ENCODE data around the gene AMPD3.
"Not testable (repeated sequence)": the region's sequence is repeated elsewhere in the genome, so short reads cannot be mapped to it uniquely, and the experiment has no call there.

Gene AMPD3

GRCh38 chr11:10414659-10415058 lies 40.4 kb upstream of the AMPD3 start:
- TF ChIP-seq POLR2AphosphoS5 (IDR thresholded peaks at IDR 0.05; ENCODE audit: low read depth, low read length), result no peak
- TF ChIP-seq POLR2A (IDR thresholded peaks at IDR 0.05; ENCODE audit: low read depth, low read length), result no peak
- TF ChIP-seq TAF1 (IDR thresholded peaks at IDR 0.05; ENCODE audit: borderline replicate concordance, low read depth, low read length), result no peak
- FAIRE-seq, result peak; percentile 48
- DNase-seq (ENCODE audit: insufficient read length), result peak; percentile 19

- no peak for TF ChIP-seq POLR2A (IDR thresholded peaks at IDR 0.05; ENCODE audit: low read depth, low read length)
- no peak for TF ChIP-seq TAF1 (IDR thresholded peaks at IDR 0.05; ENCODE audit: borderline replicate concordance, low read depth, low read length)
- no peak for TF ChIP-seq POLR2AphosphoS5 (IDR thresholded peaks at IDR 0.05; ENCODE audit: low read depth, low read length)
- FAIRE-seq (no peak), DNase-seq (ENCODE audit: insufficient read length) (no peak)
Measured at GRCh38 chr11:10415817-10416392, 39.2 kb upstream of the AMPD3 start.

GRCh38 chr11:10418259-10418949 lies 36.7 kb upstream of the AMPD3 start:
- DNase-seq (ENCODE audit: insufficient read length) (no peak), FAIRE-seq (no peak)
- TF ChIP-seq POLR2A (IDR thresholded peaks at IDR 0.05; ENCODE audit: low read depth, low read length), result no peak
- no peak for TF ChIP-seq TAF1 (IDR thresholded peaks at IDR 0.05; ENCODE audit: borderline replicate concordance, low read depth, low read length)
- TF ChIP-seq POLR2AphosphoS5 (IDR thresholded peaks at IDR 0.05; ENCODE audit: low read depth, low read length), result no peak

DNA sequence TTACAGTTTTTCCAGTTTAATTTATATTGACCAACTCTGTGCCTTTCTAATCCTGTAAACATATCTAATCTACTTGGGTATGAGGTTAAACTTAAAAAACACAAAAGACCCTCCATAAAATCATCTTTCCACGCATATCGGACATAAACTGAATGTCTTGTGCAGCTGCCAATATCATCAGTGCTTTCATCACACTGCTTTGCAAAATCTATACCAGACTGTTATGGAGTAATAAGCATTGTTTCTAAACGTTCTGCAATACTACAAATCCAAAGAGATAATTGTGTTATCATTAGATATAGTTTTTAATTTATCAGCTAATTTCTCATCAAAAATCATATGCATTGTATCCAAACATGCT lies 36.1 kb upstream of the AMPD3 start:
- no peak for FAIRE-seq

GRCh38 chr11:10426475-10426874 lies 28.6 kb upstream of the AMPD3 start:
- TF ChIP-seq POLR2AphosphoS5 (IDR thresholded peaks at IDR 0.05; ENCODE audit: low read depth, low read length), result no peak
- FAIRE-seq (no peak), DNase-seq (ENCODE audit: insufficient read length) (no peak)

More for the DNA sequence above, 36.1 kb upstream of the AMPD3 start:
- TF ChIP-seq TAF1 (IDR thresholded peaks at IDR 0.05; ENCODE audit: borderline replicate concordance, low read depth, low read length) (no peak), POLR2A (IDR thresholded peaks at IDR 0.05; ENCODE audit: low read depth, low read length) (no peak), POLR2AphosphoS5 (IDR thresholded peaks at IDR 0.05; ENCODE audit: low read depth, low read length) (no peak)
- no peak for DNase-seq (ENCODE audit: insufficient read length)

GRCh38 chr11:10428453-10428852 lies 26.6 kb upstream of the AMPD3 start:
- DNase-seq (ENCODE audit: insufficient read length) (no peak), FAIRE-seq (peak; percentile 61)
- TF ChIP-seq TAF1 (IDR thresholded peaks at IDR 0.05; ENCODE audit: borderline replicate concordance, low read depth, low read length) (no peak), POLR2A (IDR thresholded peaks at IDR 0.05; ENCODE audit: low read depth, low read length) (no peak), POLR2AphosphoS5 (IDR thresholded peaks at IDR 0.05; ENCODE audit: low read depth, low read length) (no peak)

- FAIRE-seq, result no peak
- TF ChIP-seq POLR2AphosphoS5 (IDR thresholded peaks at IDR 0.05; ENCODE audit: low read depth, low read length), result no peak
- no peak for TF ChIP-seq TAF1 (IDR thresholded peaks at IDR 0.05; ENCODE audit: borderline replicate concordance, low read depth, low read length)
- no peak for DNase-seq (ENCODE audit: insufficient read length)
Measured at GRCh38 chr11:10429526-10429925, 25.5 kb upstream of the AMPD3 start.

DNA sequence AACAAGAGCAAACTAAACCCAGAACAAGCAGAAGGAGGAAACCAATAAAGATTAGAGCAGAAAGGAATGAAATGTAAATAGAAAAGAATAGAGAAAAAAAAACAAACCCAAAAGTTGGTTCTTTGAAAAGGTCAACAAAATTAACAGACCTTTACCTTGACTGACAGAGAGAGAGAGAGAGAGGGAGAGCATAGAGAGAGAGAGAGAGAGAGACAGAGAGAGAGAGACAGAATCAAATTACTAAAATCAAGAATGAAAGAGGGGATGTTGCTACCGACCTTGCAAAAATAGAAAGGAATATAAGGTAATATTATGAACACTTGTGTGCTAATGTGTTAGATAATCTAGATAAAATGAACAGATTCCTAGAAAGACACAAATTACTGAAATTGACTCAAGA lies 22.6 kb upstream of the AMPD3 start:
- no peak for TF ChIP-seq POLR2A (IDR thresholded peaks at IDR 0.05; ENCODE audit: low read depth, low read length)
- DNase-seq (ENCODE audit: insufficient read length), result no peak
- FAIRE-seq, result no peak

DNA sequence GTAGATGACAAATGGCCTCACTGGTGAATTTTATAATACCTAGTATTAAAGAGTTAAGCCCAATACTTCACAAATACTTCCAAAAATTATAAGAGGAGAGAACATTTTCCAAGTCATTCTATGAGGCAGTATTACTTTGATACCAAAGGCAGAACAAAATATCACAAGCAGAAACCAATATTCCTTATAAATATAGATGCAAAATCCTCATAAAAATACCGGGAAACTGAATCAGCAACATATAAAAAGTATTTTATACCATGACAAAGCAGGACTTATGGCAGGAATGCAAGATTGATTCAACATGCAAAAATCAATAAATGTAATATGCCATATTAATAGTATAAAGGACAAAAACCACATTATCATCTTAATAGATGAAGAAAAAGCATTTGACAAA lies 22.1 kb upstream of the AMPD3 start:
- DNase-seq (ENCODE audit: insufficient read length) (no peak), FAIRE-seq (peak; percentile 5)
- TF ChIP-seq POLR2A (IDR thresholded peaks at IDR 0.05; ENCODE audit: low read depth, low read length) (no peak), POLR2AphosphoS5 (IDR thresholded peaks at IDR 0.05; ENCODE audit: low read depth, low read length) (no peak)

- FAIRE-seq (peak; percentile 83), DNase-seq (ENCODE audit: insufficient read length) (no peak)
- no peak for TF ChIP-seq POLR2AphosphoS5 (IDR thresholded peaks at IDR 0.05; ENCODE audit: low read depth, low read length)
- no peak for TF ChIP-seq POLR2A (IDR thresholded peaks at IDR 0.05; ENCODE audit: low read depth, low read length)
- TF ChIP-seq TAF1 (IDR thresholded peaks at IDR 0.05; ENCODE audit: borderline replicate concordance, low read depth, low read length), result no peak
Measured at GRCh38 chr11:10436224-10436623, 18.8 kb upstream of the AMPD3 start.

DNA sequence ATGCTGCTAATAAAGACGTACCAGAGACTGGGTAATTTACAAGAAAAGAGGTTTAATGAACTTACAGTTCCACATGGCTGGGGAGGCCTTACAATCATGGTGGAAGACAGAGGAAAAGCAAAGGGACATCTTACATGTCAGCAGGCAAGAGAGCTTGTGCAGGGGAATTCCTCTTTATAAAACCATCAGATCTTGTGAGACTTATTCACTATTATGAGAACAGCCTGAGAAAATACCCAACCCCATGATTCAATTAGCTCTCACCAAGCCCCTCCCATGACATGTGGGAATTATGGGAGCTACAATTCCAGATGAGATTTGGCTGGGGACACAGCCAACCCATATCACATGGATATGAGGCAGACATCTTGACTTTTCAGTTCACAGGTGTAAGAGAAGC lies 18.4 kb upstream of the AMPD3 start:
- not testable (repeated sequence) for FAIRE-seq; DNase-seq (ENCODE audit: insufficient read length)

DNA sequence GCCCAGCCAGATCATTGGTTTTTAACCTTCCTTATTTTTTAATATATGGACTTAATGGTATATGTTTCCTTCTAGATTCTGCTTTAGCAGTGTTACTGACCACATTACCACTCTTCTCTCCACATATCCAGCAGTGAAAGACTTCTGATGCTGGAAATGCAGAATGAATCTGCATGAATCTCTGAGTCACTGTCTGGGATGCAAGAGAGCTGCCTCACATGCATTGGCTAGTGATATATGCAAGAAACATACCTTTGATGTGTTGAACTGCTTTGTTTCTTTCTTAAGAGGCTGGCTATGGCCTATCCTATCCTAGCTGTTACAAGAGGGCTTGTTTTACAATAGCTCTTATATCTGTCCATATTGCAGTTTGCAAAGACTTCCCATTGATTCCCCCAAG lies 16.6 kb upstream of the AMPD3 start:
- FAIRE-seq (no peak), DNase-seq (ENCODE audit: insufficient read length) (no peak)
- TF ChIP-seq POLR2A (IDR thresholded peaks at IDR 0.05; ENCODE audit: low read depth, low read length) (no peak), POLR2AphosphoS5 (IDR thresholded peaks at IDR 0.05; ENCODE audit: low read depth, low read length) (no peak), TAF1 (IDR thresholded peaks at IDR 0.05; ENCODE audit: borderline replicate concordance, low read depth, low read length) (no peak)

- DNase-seq (ENCODE audit: insufficient read length), result no peak
- TF ChIP-seq POLR2A (IDR thresholded peaks at IDR 0.05; ENCODE audit: low read depth, low read length) (no peak), POLR2AphosphoS5 (IDR thresholded peaks at IDR 0.05; ENCODE audit: low read depth, low read length) (no peak), TAF1 (IDR thresholded peaks at IDR 0.05; ENCODE audit: borderline replicate concordance, low read depth, low read length) (no peak)
- FAIRE-seq, result no peak
Measured at GRCh38 chr11:10439351-10439750, 15.7 kb upstream of the AMPD3 start.

Data from GM12892 (cell line).